Gastrocnemius medialis (tissue), 4 donors: ENCODE measurements around the gene CAND2.

Experiments used
- POLR2A ChIP-seq, 2 donors: fragments of 450-650 bp; IDR thresholded peaks; one replicate each; pipeline ENCODE4 v1.6.1; 2017; ENCODE audit warnings: antibody characterized with exemption in 2 of 2, mild to moderate bottlenecking in 2 of 2, moderate library complexity in 2 of 2
- TF ChIP-seq, protein P1 (sequence below), 5 experiments: fragments of 450-650 bp in 3 of 5; fragments of 200-600 bp in 2 of 5; sonication (generic) in 2 of 5; IDR thresholded peaks in 4 of 5; conservative IDR thresholded peaks in 1 of 5; 1 replicate in 4 of 5; 2 replicates in 1 of 5; pipeline ENCODE4 v1.5.1; 2016 to 2019; ENCODE audit warnings: antibody characterized with exemption in 5 of 5, mild to moderate bottlenecking in 3 of 5, moderate library complexity in 3 of 5

DNA sequence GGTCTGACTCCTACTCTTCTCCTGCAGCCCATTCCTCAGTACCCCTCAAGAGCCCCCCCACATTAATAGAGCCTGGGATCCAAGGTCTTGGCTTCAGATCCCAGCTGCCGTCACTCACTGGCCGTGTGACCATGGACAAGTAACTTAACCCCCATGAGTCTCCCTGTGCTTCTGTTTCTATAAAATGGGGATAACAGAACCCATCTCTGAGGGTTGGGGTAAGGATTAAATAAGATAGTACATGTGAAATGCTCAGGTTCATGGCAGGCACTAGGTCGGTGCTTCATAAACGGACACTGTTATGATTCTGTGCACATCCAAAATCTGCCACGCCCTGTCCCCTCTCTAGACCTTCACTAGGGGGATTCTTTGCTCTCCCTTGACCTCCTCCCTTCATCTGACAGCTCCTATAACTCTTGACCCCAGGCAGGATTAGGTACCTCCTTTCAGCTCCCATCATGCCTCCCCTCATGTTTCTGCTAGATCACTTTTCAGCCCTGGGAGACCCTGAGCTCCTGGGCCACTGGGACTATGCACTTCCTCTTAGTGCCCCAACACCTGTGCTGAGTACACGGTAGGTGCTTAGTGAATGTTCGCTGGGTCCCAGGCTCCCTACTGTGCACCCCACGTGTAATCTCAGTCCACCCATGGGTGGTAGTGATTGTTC lies 1.5 kb downstream of the CAND2 start:
- TF ChIP-seq, protein P1, sequence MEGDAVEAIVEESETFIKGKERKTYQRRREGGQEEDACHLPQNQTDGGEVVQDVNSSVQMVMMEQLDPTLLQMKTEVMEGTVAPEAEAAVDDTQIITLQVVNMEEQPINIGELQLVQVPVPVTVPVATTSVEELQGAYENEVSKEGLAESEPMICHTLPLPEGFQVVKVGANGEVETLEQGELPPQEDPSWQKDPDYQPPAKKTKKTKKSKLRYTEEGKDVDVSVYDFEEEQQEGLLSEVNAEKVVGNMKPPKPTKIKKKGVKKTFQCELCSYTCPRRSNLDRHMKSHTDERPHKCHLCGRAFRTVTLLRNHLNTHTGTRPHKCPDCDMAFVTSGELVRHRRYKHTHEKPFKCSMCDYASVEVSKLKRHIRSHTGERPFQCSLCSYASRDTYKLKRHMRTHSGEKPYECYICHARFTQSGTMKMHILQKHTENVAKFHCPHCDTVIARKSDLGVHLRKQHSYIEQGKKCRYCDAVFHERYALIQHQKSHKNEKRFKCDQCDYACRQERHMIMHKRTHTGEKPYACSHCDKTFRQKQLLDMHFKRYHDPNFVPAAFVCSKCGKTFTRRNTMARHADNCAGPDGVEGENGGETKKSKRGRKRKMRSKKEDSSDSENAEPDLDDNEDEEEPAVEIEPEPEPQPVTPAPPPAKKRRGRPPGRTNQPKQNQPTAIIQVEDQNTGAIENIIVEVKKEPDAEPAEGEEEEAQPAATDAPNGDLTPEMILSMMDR (IDR thresholded peaks at IDR 0.05 in 4 of 5, conservative IDR thresholded peaks at IDR 0.05 in 1 of 5): no peak
- no peak for TF ChIP-seq POLR2A (IDR thresholded peaks at IDR 0.05)
